Measurements from ENCODE around the gene ZNF714.

GRCh38 chr19:21130097-21130775 lies 48.2 kb downstream of the ZNF714 start:
- TF ChIP-seq CTCF (conservative IDR thresholded peaks at IDR 0.05 in 1 of 2, IDR thresholded peaks at IDR 0.05 in 1 of 2; ENCODE audit: low read depth in 1 of 2, low read length in 2 of 2) = no peak
- no peak for TF ChIP-seq EZH2 (IDR thresholded peaks at IDR 0.05; ENCODE audit: low read length, missing control alignments)
